B cell (primary cell): ENCODE results near the gene MYG1. TPM values are rescaled to one million over a fixed set of nuclear protein-coding genes. Genes with fewer than 3 reads are reported as not detected.

Source experiments
- ATAC-seq: fragments of 200-7000 bp; cut with Tn5 transposase; one replicate; pipeline ENCODE4 v1.10.0; 2021; ENCODE audit warnings: low read depth, mild to moderate bottlenecking, moderate number of reproducible peaks, moderate library complexity
- CTCF ChIA-PET: fragments of 350-600 bp; sonication (Branson Sonifier 250); formaldehyde crosslinking; loops from one replicate; lab custom pipeline; 2021; ENCODE audit warnings: antibody characterized with exemption, inconsistent platforms; lab: Charles Lee
- POLR2A ChIA-PET: fragments of 350-600 bp; sonication (Branson Sonifier 250); formaldehyde crosslinking; loops from one replicate; lab custom pipeline; 2021; ENCODE audit warnings: antibody characterized with exemption; lab: Charles Lee
- DNase-seq: peaks from one replicate; pipeline ENCODE4 v3.0.0; 2013
- H2AFZ ChIP-seq: 2 replicates; pipeline ENCODE4 v1.6.1; 2012; ENCODE audit warnings: mild to moderate bottlenecking, low read depth, low read length; ENCODE audit not compliant: insufficient read depth, poor library complexity, severe bottlenecking
- H3K27ac ChIP-seq, 2 donors: 1 replicate in 1 of 2; 2 replicates in 1 of 2; pipeline ENCODE4 v1.5.1; 2012 to 2013; ENCODE audit warnings: low read length in 2 of 2, mild to moderate bottlenecking in 2 of 2, moderate library complexity in 1 of 2
- H3K27me3 ChIP-seq, 4 experiments: fragments of 200-600 bp in 1 of 4; sonication (generic) in 1 of 4; replicated peaks in 1 of 4; 1 replicate in 2 of 4; 2 replicates in 2 of 4; pipeline versions ENCODE4 v1.6.1 to v1.7.0; 2013 to 2016; ENCODE audit warnings: low read length in 3 of 4, mild to moderate bottlenecking in 2 of 4, mixed read lengths in 1 of 4, moderate library complexity in 1 of 4; ENCODE audit not compliant: insufficient read depth in 4 of 4, control insufficient read depth in 3 of 4; ENCODE audit errors: control extremely low read depth in 1 of 4
- H3K36me3 ChIP-seq, 2 experiments: replicated peaks in 1 of 2; 1 replicate in 1 of 2; 2 replicates in 1 of 2; pipeline versions ENCODE4 v1.6.1 to v1.7.1; 2013; ENCODE audit warnings: low read length in 1 of 2; ENCODE audit not compliant: insufficient read depth in 2 of 2, control insufficient read depth in 1 of 2; ENCODE audit errors: control extremely low read depth in 1 of 2, extremely low read depth in 1 of 2
- H3K4me1 ChIP-seq, 2 donors: fragments of 200-600 bp in 1 of 2; sonication (generic) in 1 of 2; 1 replicate in 1 of 2; 2 replicates in 1 of 2; pipeline versions ENCODE4 v1.5.1 to v1.6.1; 2013 to 2017; ENCODE audit warnings: low read length in 2 of 2; ENCODE audit not compliant: control insufficient read depth in 2 of 2, insufficient read depth in 2 of 2
- H3K4me2 ChIP-seq: replicated peaks from 2 replicates; pipeline ENCODE3; 2012; ENCODE audit warnings: mild to moderate bottlenecking, low read depth, low read length; ENCODE audit not compliant: poor library complexity, severe bottlenecking
- H3K4me3 ChIP-seq, 5 experiments: fragments of 200-600 bp in 1 of 5; sonication (generic) in 1 of 5; 1 replicate in 3 of 5; 2 replicates in 2 of 5; pipeline versions ENCODE4 v1.5.1 to v1.7.0; 2011 to 2016; ENCODE audit warnings: low read length in 4 of 5, mild to moderate bottlenecking in 4 of 5, low read depth in 2 of 5, control low read depth in 1 of 5, moderate library complexity in 1 of 5; ENCODE audit not compliant: insufficient read depth in 1 of 5; ENCODE audit errors: control extremely low read depth in 1 of 5, extremely low read depth in 1 of 5
- H3K79me2 ChIP-seq: fragments of 200-600 bp; sonication (generic); one replicate; pipeline ENCODE4 v1.6.0; 2016; ENCODE audit warnings: low read length; ENCODE audit not compliant: control insufficient read depth, insufficient read depth
- H3K9ac ChIP-seq: fragments of 200-600 bp; sonication (generic); 2 replicates; pipeline ENCODE4 v1.6.1; 2017; ENCODE audit warnings: mild to moderate bottlenecking, low read length, moderate library complexity
- H3K9me3 ChIP-seq, 3 donors: one replicate each; pipeline versions ENCODE4 v1.6.1 to v1.7.1; 2013; ENCODE audit warnings: low read length in 2 of 3; ENCODE audit not compliant: control insufficient read depth in 2 of 3, insufficient read depth in 1 of 3; ENCODE audit errors: control extremely low read depth in 1 of 3
- H4K20me1 ChIP-seq: 2 replicates; pipeline ENCODE4 v1.6.0; 2012; ENCODE audit warnings: mild to moderate bottlenecking, low read length; ENCODE audit not compliant: insufficient read depth, control insufficient read depth, poor library complexity, severe bottlenecking
- H3K27ac Mint-ChIP-seq: one replicate; pipeline ENCODE4 v1.8.0; 2021; ENCODE audit warnings: mixed read lengths
- H3K27me3 Mint-ChIP-seq: one replicate; pipeline ENCODE4 v1.8.0; 2021; ENCODE audit warnings: mixed read lengths
- H3K4me1 Mint-ChIP-seq: one replicate; pipeline ENCODE4 v1.8.0; 2021; ENCODE audit warnings: mixed read lengths
- H3K4me3 Mint-ChIP-seq: one replicate; pipeline ENCODE4 v1.8.0; 2021; ENCODE audit warnings: mixed read lengths
- H3K9me3 Mint-ChIP-seq: one replicate; pipeline ENCODE4 v1.8.0; 2022; ENCODE audit warnings: mixed read lengths; ENCODE audit not compliant: insufficient read depth
- CTCF ChIP-seq: fragments of 200-600 bp; IDR thresholded peaks from one replicate; pipeline ENCODE4 v1.8.0; 2022; ENCODE audit warnings: antibody characterized with exemption, mild to moderate bottlenecking
- EZH2 ChIP-seq: IDR thresholded peaks from 2 replicates; pipeline ENCODE4 v1.6.1; 2012; ENCODE audit warnings: borderline replicate concordance, low read depth, mild to moderate bottlenecking, moderate library complexity, low read length; ENCODE audit not compliant: insufficient read depth, poor library complexity, severe bottlenecking
- WGBS: methylation state at CpG from one replicate; pipeline ENCODE4 v1.1.5; 2013; ENCODE audit warnings: missing lambda C conversion rate; ENCODE audit not compliant: insufficient coverage; 5-methylcytosine and 5-hydroxymethylcytosine counted together
- intact Hi-C: fragments of 100-400 bp; cut with micrococcal nuclease; formaldehyde crosslinking; loops from one replicate; pipeline ENCODE4 v1.10.0; 2022
- polyA plus RNA-seq: library from polyadenylated mRNA; depleted of rRNA; stranded (reverse); fragments of >200 nt; gene quantifications from 2 replicates; pipeline ENCODE4 v1.2.3, GENCODE V29; 2012
- total RNA-seq, 2 donors: library from RNA; stranded (reverse); fragments of 120-200 nt in 1 of 2; gene quantifications; 1 replicate in 1 of 2; 2 replicates in 1 of 2; pipeline versions ENCODE4 v1.2.3 to v1.2.4, GENCODE V29; 2013 to 2022

Gene MYG1
- total and polyA plus RNA-seq, 2 donors (not counting 1 experiment from before 2014, with no cell fraction given) = 46.4 to 48.4 TPM

DNA sequence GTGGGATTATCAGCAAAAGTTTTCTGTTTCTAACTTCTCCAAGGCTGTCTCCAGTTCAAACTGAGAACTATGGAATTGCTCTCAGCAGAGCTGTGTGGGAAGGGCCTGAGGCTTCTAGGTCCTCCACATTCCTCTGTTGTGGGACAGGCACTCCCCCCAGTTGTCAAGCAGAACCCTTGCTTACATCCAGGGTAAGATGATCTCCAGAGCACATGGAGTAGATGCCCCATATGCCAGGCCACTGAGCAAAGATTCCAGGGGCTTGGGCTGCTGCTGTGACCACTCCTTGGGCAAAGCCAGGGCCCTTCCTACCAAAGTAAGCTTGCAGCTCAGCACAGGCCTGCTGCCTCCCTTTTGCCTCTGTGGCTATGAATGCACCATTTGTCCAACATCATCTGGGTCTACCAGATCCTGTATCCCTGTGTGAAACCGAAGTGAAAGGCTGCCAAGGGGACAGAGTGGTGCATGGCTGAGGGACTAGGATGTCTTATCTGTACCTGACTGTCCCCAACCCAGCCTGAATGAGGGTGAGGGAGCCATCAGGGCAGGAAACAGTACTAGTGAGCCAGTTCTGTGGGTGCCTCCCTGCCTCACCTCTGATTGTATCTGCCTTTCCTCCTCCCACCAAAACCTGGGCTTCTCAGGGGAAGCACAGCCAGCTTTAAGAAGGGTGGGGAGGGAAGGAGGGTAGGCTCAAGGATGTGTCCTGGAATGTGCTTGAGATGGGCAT lies 44.5 kb upstream of the MYG1 start:
- peak overlapping the region; percentile 41 to 92 for H3K27ac ChIP-seq
- H3K9ac ChIP-seq = no peak overlapping the region
- H3K27me3 ChIP-seq = no peaks in the 10 kb centered on the region
- H3K4me1 ChIP-seq = peaks cover 60 to 80% of the 10 kb centered on the region in 2 donors
- TF ChIP-seq CTCF (no peak), EZH2 (no peak)
- peak overlapping the region; percentile 70 for H3K4me2 ChIP-seq
- intact Hi-C loops = no loop called here
- DNase-seq = no peak
- peak overlapping the region in 1 of 5 experiments; percentile 18 for H3K4me3 ChIP-seq
- Mint-ChIP-seq H3K4me3 (peak overlapping the region; percentile 29), H3K27ac (peak overlapping the region; percentile 96), H3K4me1 (peaks cover 64% of the 10 kb centered on the region), H3K27me3 (no peaks in the 10 kb centered on the region), H3K9me3 (no peaks in the 10 kb centered on the region)
- no peaks in the 10 kb centered on the region for H3K9me3 ChIP-seq
- peaks cover 0 to 19% of the 10 kb centered on the region in 2 experiments for H3K36me3 ChIP-seq
- peaks cover 10% of the 10 kb centered on the region for H4K20me1 ChIP-seq
- WGBS = 100% methylated on average over 1 of the region's 1 CpG
- POLR2A ChIA-PET = no interaction called here
- CTCF ChIA-PET = interaction anchor here (1.3 to 6.4 kb wide), 4 partner anchors 12 to 44 kb away, joined by 3 to 84 read pairs (median 31); partner anchors contain the start of gene ESPL1
- peaks cover 49% of the 10 kb centered on the region for H3K79me2 ChIP-seq
- no peak overlapping the region for H2AFZ ChIP-seq
- no peak for ATAC-seq

GRCh38 chr12:53255996-53256395 lies 43.5 kb upstream of the MYG1 start:
- DNase-seq (peak; percentile 79), ATAC-seq (peak; percentile 66)
- no CpG with 5 or more reads among the region's 3 CpGs for WGBS
- Histone ChIP-seq H3K36me3 (peaks cover 0 to 19% of the 10 kb centered on the region in 2 experiments), H3K79me2 (peaks cover 52% of the 10 kb centered on the region), H4K20me1 (peaks cover 10% of the 10 kb centered on the region), H3K27me3 (no peaks in the 10 kb centered on the region), H3K9me3 (no peaks in the 10 kb centered on the region), H3K9ac (peak overlapping the region; percentile 35), H3K4me2 (peak overlapping the region; percentile 70), H3K4me1 (peaks cover 60 to 80% of the 10 kb centered on the region in 2 donors), H3K27ac (peak overlapping the region; percentile 55 to 92), H3K4me3 (peak overlapping the region in 1 of 5 experiments; percentile 18), H2AFZ (peak overlapping the region; percentile 44)
- Mint-ChIP-seq H3K9me3 (no peaks in the 10 kb centered on the region), H3K4me3 (peak overlapping the region; percentile 73), H3K27me3 (no peaks in the 10 kb centered on the region), H3K4me1 (peaks cover 65% of the 10 kb centered on the region), H3K27ac (peak overlapping the region; percentile 96)
- CTCF ChIA-PET = interaction anchor here (0.7 to 6.4 kb wide), 5 partner anchors 11 to 201 kb away, joined by 3 to 84 read pairs (median 3); partner anchors contain the start of gene ESPL1
- TF ChIP-seq CTCF (no peak), EZH2 (no peak)
- POLR2A ChIA-PET = interaction anchor here (0.6 to 1.8 kb wide), 4 partner anchors 16 to 208 kb away, joined by 3 to 6 read pairs (median 4); partner anchors contain the start of gene AAAS
- intact Hi-C loops = loop anchor here (1.0 kb wide), 3 partner anchors 12 to 97 kb away; partner anchors contain the start of gene ESPL1
